Prostate gland (tissue), 2 donors: ENCODE results near the gene CADPS.

Experiments
- POLR2A ChIP-seq: fragments of 450-650 bp; IDR thresholded peaks from one replicate; pipeline ENCODE4 v1.6.1; 2016; ENCODE audit warnings: antibody characterized with exemption, mild to moderate bottlenecking
- POLR2AphosphoS5 ChIP-seq: sonication (generic); formaldehyde crosslinking; IDR thresholded peaks from one replicate; pipeline ENCODE4 v1.6.1; 2017; ENCODE audit warnings: antibody characterized with exemption
- TF ChIP-seq, protein P1 (sequence below), 4 experiments: fragments of 200-600 bp in 2 of 4; fragments of 450-650 bp in 2 of 4; sonication (generic) in 2 of 4; IDR thresholded peaks; 1 replicate in 3 of 4; 2 replicates in 1 of 4; pipeline ENCODE4 v1.5.1; 2016 to 2019; ENCODE audit warnings: antibody characterized with exemption in 4 of 4, mild to moderate bottlenecking in 2 of 4, moderate library complexity in 2 of 4

DNA sequence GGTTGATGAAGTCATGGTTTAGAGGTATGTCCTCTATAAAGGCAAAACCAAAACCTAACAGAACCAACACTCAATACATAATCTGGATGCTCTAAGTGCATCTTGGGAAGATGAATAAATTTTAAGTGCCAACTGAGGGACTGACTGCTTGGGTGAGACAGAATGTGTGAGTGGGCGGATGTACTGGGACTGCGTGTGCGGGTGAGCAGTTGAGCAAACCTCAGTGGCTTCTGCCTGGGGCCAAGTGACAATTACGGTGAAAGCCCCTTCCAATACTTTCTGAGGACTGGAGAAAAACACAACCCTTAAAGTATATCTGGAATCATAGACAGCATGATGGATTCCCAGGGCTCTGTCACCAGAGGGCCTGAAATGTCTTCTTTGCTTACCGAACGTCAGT lies 421.8 kb downstream of the CADPS start:
- no peak for TF ChIP-seq POLR2AphosphoS5
- TF ChIP-seq, protein P1, sequence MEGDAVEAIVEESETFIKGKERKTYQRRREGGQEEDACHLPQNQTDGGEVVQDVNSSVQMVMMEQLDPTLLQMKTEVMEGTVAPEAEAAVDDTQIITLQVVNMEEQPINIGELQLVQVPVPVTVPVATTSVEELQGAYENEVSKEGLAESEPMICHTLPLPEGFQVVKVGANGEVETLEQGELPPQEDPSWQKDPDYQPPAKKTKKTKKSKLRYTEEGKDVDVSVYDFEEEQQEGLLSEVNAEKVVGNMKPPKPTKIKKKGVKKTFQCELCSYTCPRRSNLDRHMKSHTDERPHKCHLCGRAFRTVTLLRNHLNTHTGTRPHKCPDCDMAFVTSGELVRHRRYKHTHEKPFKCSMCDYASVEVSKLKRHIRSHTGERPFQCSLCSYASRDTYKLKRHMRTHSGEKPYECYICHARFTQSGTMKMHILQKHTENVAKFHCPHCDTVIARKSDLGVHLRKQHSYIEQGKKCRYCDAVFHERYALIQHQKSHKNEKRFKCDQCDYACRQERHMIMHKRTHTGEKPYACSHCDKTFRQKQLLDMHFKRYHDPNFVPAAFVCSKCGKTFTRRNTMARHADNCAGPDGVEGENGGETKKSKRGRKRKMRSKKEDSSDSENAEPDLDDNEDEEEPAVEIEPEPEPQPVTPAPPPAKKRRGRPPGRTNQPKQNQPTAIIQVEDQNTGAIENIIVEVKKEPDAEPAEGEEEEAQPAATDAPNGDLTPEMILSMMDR (IDR thresholded peaks at IDR 0.05): no peak
- TF ChIP-seq POLR2A: no peak
